ENCODE measurements around the gene TMEM63C. TPM values are rescaled to one million over a fixed set of nuclear protein-coding genes. Genes with fewer than 3 reads are reported as not detected.
"Not testable (repeated sequence)": the region's sequence is repeated elsewhere in the genome, so short reads cannot be mapped to it uniquely, and the experiment has no call there.

Gene TMEM63C
- total and polyA plus RNA-seq, 5 donors from 2014 or later: 1.2 TPM; not detected in 4

- Histone ChIP-seq H3K4me1 (ENCODE audit: control insufficient read depth, insufficient read depth, low read length, poor library complexity, severe bottlenecking) (no peaks in the 10 kb centered on the region), H3K9me3 (ENCODE audit: control insufficient read depth in 2 of 2, low read length in 2 of 2) (no peaks in the 10 kb centered on the region), H3K27ac (ENCODE audit: insufficient read depth, low read length, poor library complexity, severe bottlenecking) (no peak overlapping the region), H3K36me3 (ENCODE audit: control insufficient read depth, insufficient read depth, low read length) (peaks cover 6% of the 10 kb centered on the region), H3K4me3 (ENCODE audit: low read depth, low read length) (no peak overlapping the region), H3K27me3 (ENCODE audit: control insufficient read depth, insufficient read depth, low read length) (no peaks in the 10 kb centered on the region)
- Mint-ChIP-seq H3K27me3 (no peaks in the 10 kb centered on the region), H3K27ac (no peak overlapping the region), H3K9me3 (no peaks in the 10 kb centered on the region), H3K4me3 (no peak overlapping the region), H3K36me3 (peaks cover 3% of the 10 kb centered on the region), H3K4me1 (no peaks in the 10 kb centered on the region)
- no peak for ATAC-seq (ENCODE audit: low read depth in 2 of 2)
- DNase-seq: no peak
Observed at GRCh38 chr14:77278461-77279230, 97.0 kb downstream of the TMEM63C start.

- no peak for DNase-seq
- no peak overlapping the region for H3K27ac ChIP-seq (ENCODE audit: insufficient read depth, low read length, poor library complexity, severe bottlenecking)
- Mint-ChIP-seq H3K27ac (no peak overlapping the region), H3K9me3 (no peaks in the 10 kb centered on the region), H3K4me1 (no peaks in the 10 kb centered on the region), H3K36me3 (peaks cover 13% of the 10 kb centered on the region), H3K27me3 (no peaks in the 10 kb centered on the region), H3K4me3 (no peak overlapping the region)
- H3K27me3 ChIP-seq (ENCODE audit: control insufficient read depth, insufficient read depth, low read length): no peaks in the 10 kb centered on the region
- no peak for ATAC-seq (ENCODE audit: low read depth in 2 of 2)
- no peaks in the 10 kb centered on the region for H3K4me1 ChIP-seq (ENCODE audit: control insufficient read depth, insufficient read depth, low read length, poor library complexity, severe bottlenecking)
- no peaks in the 10 kb centered on the region for H3K9me3 ChIP-seq (ENCODE audit: control insufficient read depth in 2 of 2, low read length in 2 of 2)
- H3K36me3 ChIP-seq (ENCODE audit: control insufficient read depth, insufficient read depth, low read length): peaks cover 7% of the 10 kb centered on the region
- H3K4me3 ChIP-seq (ENCODE audit: low read depth, low read length): no peak overlapping the region
Observed at GRCh38 chr14:77279719-77280118, 98.1 kb downstream of the TMEM63C start.

GRCh38 chr14:77280921-77281320, 99.3 kb downstream of the TMEM63C start:
- not testable (repeated sequence) for H3K9me3 Mint-ChIP-seq; H3K27me3 ChIP-seq (ENCODE audit: control insufficient read depth, insufficient read depth, low read length); ATAC-seq (ENCODE audit: low read depth in 2 of 2); H3K27ac Mint-ChIP-seq; H3K9me3 ChIP-seq (ENCODE audit: control insufficient read depth in 2 of 2, low read length in 2 of 2); H3K4me1 Mint-ChIP-seq; H3K27me3 Mint-ChIP-seq; DNase-seq; H3K4me3 Mint-ChIP-seq; H3K4me1 ChIP-seq (ENCODE audit: control insufficient read depth, insufficient read depth, low read length, poor library complexity, severe bottlenecking); H3K27ac ChIP-seq (ENCODE audit: insufficient read depth, low read length, poor library complexity, severe bottlenecking); H3K4me3 ChIP-seq (ENCODE audit: low read depth, low read length)
- peaks cover 12% of the 10 kb centered on the region for H3K36me3 ChIP-seq (ENCODE audit: control insufficient read depth, insufficient read depth, low read length)
- peaks cover 25% of the 10 kb centered on the region for H3K36me3 Mint-ChIP-seq

- ATAC-seq (ENCODE audit: low read depth in 2 of 2) (no peak), DNase-seq (no peak)
- Mint-ChIP-seq H3K27me3 (no peaks in the 10 kb centered on the region), H3K36me3 (peaks cover 34% of the 10 kb centered on the region), H3K27ac (peak overlapping the region in 1 of 3 donors; percentile 12), H3K4me3 (no peak overlapping the region), H3K9me3 (no peaks in the 10 kb centered on the region), H3K4me1 (no peaks in the 10 kb centered on the region)
- Histone ChIP-seq H3K27ac (ENCODE audit: insufficient read depth, low read length, poor library complexity, severe bottlenecking) (no peak overlapping the region), H3K36me3 (ENCODE audit: control insufficient read depth, insufficient read depth, low read length) (peaks cover 12% of the 10 kb centered on the region), H3K9me3 (ENCODE audit: control insufficient read depth in 2 of 2, low read length in 2 of 2) (no peaks in the 10 kb centered on the region), H3K4me1 (ENCODE audit: control insufficient read depth, insufficient read depth, low read length, poor library complexity, severe bottlenecking) (no peaks in the 10 kb centered on the region), H3K27me3 (ENCODE audit: control insufficient read depth, insufficient read depth, low read length) (no peaks in the 10 kb centered on the region), H3K4me3 (ENCODE audit: low read depth, low read length) (no peak overlapping the region)
Observed at GRCh38 chr14:77281852-77282410, 100.3 kb downstream of the TMEM63C start.

- Histone ChIP-seq H3K36me3 (ENCODE audit: control insufficient read depth, insufficient read depth, low read length) (peaks cover 12% of the 10 kb centered on the region), H3K4me3 (ENCODE audit: low read depth, low read length) (no peak overlapping the region), H3K27ac (ENCODE audit: insufficient read depth, low read length, poor library complexity, severe bottlenecking) (no peak overlapping the region), H3K27me3 (ENCODE audit: control insufficient read depth, insufficient read depth, low read length) (no peaks in the 10 kb centered on the region), H3K9me3 (ENCODE audit: control insufficient read depth in 2 of 2, low read length in 2 of 2) (no peaks in the 10 kb centered on the region), H3K4me1 (ENCODE audit: control insufficient read depth, insufficient read depth, low read length, poor library complexity, severe bottlenecking) (no peaks in the 10 kb centered on the region)
- no peak for DNase-seq
- Mint-ChIP-seq H3K27me3 (no peaks in the 10 kb centered on the region), H3K9me3 (no peaks in the 10 kb centered on the region), H3K4me3 (no peak overlapping the region), H3K27ac (no peak overlapping the region), H3K4me1 (no peaks in the 10 kb centered on the region), H3K36me3 (peaks cover 34% of the 10 kb centered on the region)
- ATAC-seq (ENCODE audit: low read depth in 2 of 2): no peak
Observed at GRCh38 chr14:77284066-77284465, 102.5 kb downstream of the TMEM63C start.

GRCh38 chr14:77284466-77284865, 102.9 kb downstream of the TMEM63C start:
- no peak overlapping the region for H3K27ac Mint-ChIP-seq
- Histone ChIP-seq H3K4me3 (ENCODE audit: low read depth, low read length) (no peak overlapping the region), H3K4me1 (ENCODE audit: control insufficient read depth, insufficient read depth, low read length, poor library complexity, severe bottlenecking) (no peaks in the 10 kb centered on the region), H3K27me3 (ENCODE audit: control insufficient read depth, insufficient read depth, low read length) (no peaks in the 10 kb centered on the region), H3K9me3 (ENCODE audit: control insufficient read depth in 2 of 2, low read length in 2 of 2) (no peaks in the 10 kb centered on the region), H3K27ac (ENCODE audit: insufficient read depth, low read length, poor library complexity, severe bottlenecking) (no peak overlapping the region), H3K36me3 (ENCODE audit: control insufficient read depth, insufficient read depth, low read length) (peaks cover 12% of the 10 kb centered on the region)
- no peak overlapping the region for H3K4me3 Mint-ChIP-seq
- DNase-seq (no peak), ATAC-seq (ENCODE audit: low read depth in 2 of 2) (no peak)
- H3K4me1 Mint-ChIP-seq: no peaks in the 10 kb centered on the region
- H3K36me3 Mint-ChIP-seq: peaks cover 34% of the 10 kb centered on the region
- no peaks in the 10 kb centered on the region for H3K9me3 Mint-ChIP-seq
- H3K27me3 Mint-ChIP-seq: no peaks in the 10 kb centered on the region

- Histone ChIP-seq H3K4me1 (ENCODE audit: control insufficient read depth, insufficient read depth, low read length, poor library complexity, severe bottlenecking) (no peaks in the 10 kb centered on the region), H3K27me3 (ENCODE audit: control insufficient read depth, insufficient read depth, low read length) (no peaks in the 10 kb centered on the region), H3K4me3 (ENCODE audit: low read depth, low read length) (no peak overlapping the region), H3K9me3 (ENCODE audit: control insufficient read depth in 2 of 2, low read length in 2 of 2) (no peaks in the 10 kb centered on the region), H3K36me3 (ENCODE audit: control insufficient read depth, insufficient read depth, low read length) (peaks cover 12% of the 10 kb centered on the region), H3K27ac (ENCODE audit: insufficient read depth, low read length, poor library complexity, severe bottlenecking) (no peak overlapping the region)
- Mint-ChIP-seq H3K4me1 (no peaks in the 10 kb centered on the region), H3K27ac (peak overlapping the region in 1 of 3 donors; percentile 48), H3K9me3 (no peaks in the 10 kb centered on the region), H3K4me3 (no peak overlapping the region), H3K27me3 (no peaks in the 10 kb centered on the region), H3K36me3 (peaks cover 34% of the 10 kb centered on the region)
- ATAC-seq (ENCODE audit: low read depth in 2 of 2) (no peak), DNase-seq (no peak)
Observed at GRCh38 chr14:77286576-77286975, 105.0 kb downstream of the TMEM63C start.

- no peak for ATAC-seq (ENCODE audit: low read depth in 2 of 2)
- no peak overlapping the region for H3K27ac Mint-ChIP-seq
- H3K4me1 Mint-ChIP-seq: no peaks in the 10 kb centered on the region
- peaks cover 3% of the 10 kb centered on the region for H3K36me3 ChIP-seq (ENCODE audit: control insufficient read depth, insufficient read depth, low read length)
- peaks cover 13% of the 10 kb centered on the region for H3K36me3 Mint-ChIP-seq
- H3K4me3 ChIP-seq (ENCODE audit: low read depth, low read length): no peak overlapping the region
- H3K27me3 ChIP-seq (ENCODE audit: control insufficient read depth, insufficient read depth, low read length): no peaks in the 10 kb centered on the region
- H3K9me3 Mint-ChIP-seq: peaks cover 0 to 2% (median 0%) of the 10 kb centered on the region in 7 donors
- H3K27me3 Mint-ChIP-seq: no peaks in the 10 kb centered on the region
- H3K27ac ChIP-seq (ENCODE audit: insufficient read depth, low read length, poor library complexity, severe bottlenecking): no peak overlapping the region
- H3K4me1 ChIP-seq (ENCODE audit: control insufficient read depth, insufficient read depth, low read length, poor library complexity, severe bottlenecking): no peaks in the 10 kb centered on the region
- DNase-seq: peak in 1 of 3 donors; percentile 13
- H3K9me3 ChIP-seq (ENCODE audit: control insufficient read depth in 2 of 2, low read length in 2 of 2): no peaks in the 10 kb centered on the region
- H3K4me3 Mint-ChIP-seq: no peak overlapping the region
Observed at GRCh38 chr14:77290705-77291104, 109.1 kb downstream of the TMEM63C start.
